Measurements from ENCODE around the gene CASQ1. TPM values are rescaled to one million over a fixed set of nuclear protein-coding genes. Genes with fewer than 3 reads are reported as not detected.
A peak's percentile ranks its signal among the peaks of the same experiment; 100 is the strongest.

The CASQ1 gene
- total RNA-seq, 1 experiment from 2014 or later: 0.46 TPM

GRCh38 chr1:160143695-160144094 is 46.7 kb upstream of the CASQ1 start:
- Mint-ChIP-seq H3K9me3 (no peaks in the 10 kb centered on the region), H3K36me3 (peaks cover 7% of the 10 kb centered on the region; the same call in 1 of the 2 replicates), H3K27ac (0 out of 2 replicates have a peak overlapping the region, but pooled peaks have one; percentile 32), H3K4me3 (no peak overlapping the region), H3K4me1 (peaks cover 6% of the 10 kb centered on the region), H3K27me3 (ENCODE audit: low read depth) (no peaks in the 10 kb centered on the region)
- CTCF ChIA-PET: no interaction called here
- POLR2A ChIA-PET: no interaction called here
- ATAC-seq (no peak), DNase-seq (ENCODE audit: low spot score) (no peak)
- TF ChIP-seq RORB (CRISPR knock-in tag; IDR thresholded peaks at IDR 0.05) (no peak), NFYB (CRISPR knock-in tag; conservative IDR thresholded peaks at IDR 0.05; ENCODE audit: low read depth) (no peak), USF2 (CRISPR knock-in tag; IDR thresholded peaks at IDR 0.05) (no peak), AR (CRISPR knock-in tag; IDR thresholded peaks at IDR 0.05) (no peak), ATF1 (CRISPR knock-in tag; IDR thresholded peaks at IDR 0.05) (no peak), FOXK1 (CRISPR knock-in tag; IDR thresholded peaks at IDR 0.05) (no peak), ETV6 (CRISPR knock-in tag; IDR thresholded peaks at IDR 0.05) (no peak), ZNF416 (CRISPR knock-in tag; IDR thresholded peaks at IDR 0.05) (no peak), KAT7 (CRISPR knock-in tag; IDR thresholded peaks at IDR 0.05; ENCODE audit: borderline replicate concordance) (no peak), SOX15 (CRISPR knock-in tag; IDR thresholded peaks at IDR 0.05) (no peak), PREB (CRISPR knock-in tag; IDR thresholded peaks at IDR 0.05; ENCODE audit: borderline replicate concordance) (no peak), GTF2I (CRISPR knock-in tag; conservative IDR thresholded peaks at IDR 0.05) (no peak), ZNF512 (CRISPR knock-in tag; IDR thresholded peaks at IDR 0.05; ENCODE audit: borderline replicate concordance) (no peak), TCF7 (CRISPR knock-in tag; IDR thresholded peaks at IDR 0.05; ENCODE audit: low read depth) (no peak), ESRRA (CRISPR knock-in tag; IDR thresholded peaks at IDR 0.05; ENCODE audit: borderline replicate concordance) (no peak)

- Mint-ChIP-seq H3K9me3 (no peaks in the 10 kb centered on the region), H3K4me1 (peaks cover 6% of the 10 kb centered on the region), H3K36me3 (peaks cover 5% of the 10 kb centered on the region; the same call in 1 of the 2 replicates), H3K27ac (peak overlapping the region; percentile 88), H3K27me3 (ENCODE audit: low read depth) (no peaks in the 10 kb centered on the region; the same call in 1 of the 2 replicates), H3K4me3 (no peak overlapping the region)
- ATAC-seq: no peak; the same call in 1 of the 2 replicates
- no peak for DNase-seq (ENCODE audit: low spot score)
- ChIA-PET POLR2A (interaction anchor here (0.6 kb wide), 1 partner anchor 227 kb away, joined by 3 read pairs; no protein-coding TSS in a partner anchor), CTCF (interaction anchor here (1.2 kb wide), 1 partner anchor 35 kb away, joined by 3 read pairs; no protein-coding TSS in a partner anchor)
- TF ChIP-seq PRRX2 (CRISPR knock-in tag; IDR thresholded peaks at IDR 0.05): peak; percentile 12; the same call in 1 of the 2 replicates
- no peak for TF ChIP-seq ZNF281 (CRISPR knock-in tag; IDR thresholded peaks at IDR 0.05)
- no peak for TF ChIP-seq ELF4 (CRISPR knock-in tag; IDR thresholded peaks at IDR 0.05; ENCODE audit: low read depth)
Observed at GRCh38 chr1:160144921-160145320, 45.5 kb upstream of the CASQ1 start.

All from WTC11 (cell line).